GM18498 (cell line): ENCODE results near the gene NBEAL1.
A peak's percentile ranks its signal among the peaks of the same experiment; 100 is the strongest.
"Not testable (repeated sequence)": the region's sequence is repeated elsewhere in the genome, so short reads cannot be mapped to it uniquely, and the experiment has no call there.

Experiments used
- ATAC-seq: cut with Tn5 transposase; IDR thresholded peaks from one replicate; pipeline ENCODE4 v1.9.1; 2021; ENCODE audit warnings: mild to moderate bottlenecking, moderate library complexity; ENCODE audit not compliant: unreplicated experiment

The NBEAL1 gene

DNA sequence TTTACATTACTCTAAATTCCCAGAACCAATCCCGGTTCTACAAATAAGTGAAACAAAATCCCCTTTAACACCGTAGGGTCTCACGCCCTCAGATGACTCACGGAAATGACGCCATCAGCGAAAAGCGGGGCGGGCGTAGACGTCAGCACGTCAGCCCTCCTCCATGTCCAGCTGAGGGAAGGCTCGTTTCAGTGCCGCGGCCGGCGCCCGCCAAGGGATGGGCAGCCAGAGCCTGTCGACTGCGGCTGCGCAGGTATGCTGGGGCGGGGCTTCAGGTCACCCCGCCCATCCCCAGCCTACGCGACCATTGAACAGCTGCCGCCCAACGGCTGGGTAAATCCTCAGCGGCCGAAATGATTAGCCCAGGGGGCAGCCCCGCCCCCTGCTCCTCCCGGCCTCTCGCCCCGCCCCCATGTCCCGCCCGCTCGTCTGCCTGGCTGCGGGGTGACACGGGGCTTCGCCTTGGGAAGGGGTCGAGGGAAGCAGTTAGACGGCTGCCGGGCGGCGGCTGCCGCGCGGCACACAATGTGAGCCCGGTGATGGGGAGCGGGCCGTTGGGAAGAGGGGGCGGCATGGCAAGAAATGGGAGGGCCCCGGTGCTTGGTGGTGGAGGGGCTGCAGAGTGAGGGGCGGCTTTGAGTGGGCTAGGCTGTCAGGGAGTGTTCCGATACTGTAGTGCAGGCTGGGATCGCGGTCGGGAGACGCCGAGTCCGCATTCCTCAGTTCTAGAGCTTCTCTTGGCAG, at the start of gene NBEAL1:
TSS of gene NBEAL1 (plus strand) at position 420 of the 744 bp plus-strand sequence. CDS start 1,510 bp downstream, outside the sequence.
- ATAC-seq, result peak; percentile 97

DNA sequence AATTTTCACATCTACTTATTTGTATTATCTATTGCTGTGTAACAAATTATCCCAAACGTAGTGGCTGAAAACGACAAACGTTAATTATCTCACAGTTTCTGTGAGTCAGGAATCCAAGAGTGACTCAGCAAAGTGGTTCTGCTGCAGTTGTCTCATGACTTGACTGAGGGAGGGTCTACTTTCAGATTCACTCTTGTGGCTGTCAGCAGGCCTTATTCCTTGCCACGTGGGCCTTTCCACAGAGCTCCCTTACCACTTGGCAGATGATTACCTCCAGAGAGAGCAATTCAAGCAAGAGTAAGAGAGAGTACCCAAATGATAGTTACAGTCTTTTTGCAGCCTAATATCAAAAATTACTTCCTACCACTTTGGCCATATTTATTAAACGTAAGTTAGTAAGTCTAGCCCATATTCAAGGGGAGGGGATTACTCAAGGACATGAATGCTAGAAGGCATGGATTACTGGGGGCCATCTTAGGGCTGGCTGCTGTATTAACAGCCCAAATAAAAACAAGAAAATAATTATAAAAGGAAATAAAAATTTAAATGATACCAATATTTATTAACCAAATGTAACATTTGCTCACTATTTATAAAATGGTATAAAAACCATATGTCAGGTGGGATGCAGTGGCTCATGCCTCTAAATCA, 48.7 kb upstream of the NBEAL1 start:
- peak; percentile 69 for ATAC-seq

DNA sequence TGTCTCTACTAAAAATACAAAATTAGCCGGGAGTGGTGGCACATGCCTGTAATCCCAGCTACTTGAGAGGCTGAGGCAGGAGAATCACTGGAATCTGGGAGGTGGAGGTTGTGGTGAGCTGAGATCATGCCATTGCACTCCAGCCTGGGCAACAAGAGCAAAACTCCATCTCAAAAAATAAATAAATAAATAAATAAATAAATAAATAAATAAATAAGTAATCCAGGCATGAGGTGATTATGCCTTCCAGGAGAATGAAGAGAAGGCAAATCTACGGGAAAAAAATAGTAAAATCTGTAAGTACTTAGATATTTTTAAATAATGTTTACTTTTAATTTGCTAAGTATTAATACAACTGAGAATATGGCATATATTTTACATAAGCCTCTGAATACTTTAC, 45.3 kb upstream of the NBEAL1 start:
- ATAC-seq, result not testable (repeated sequence)

DNA sequence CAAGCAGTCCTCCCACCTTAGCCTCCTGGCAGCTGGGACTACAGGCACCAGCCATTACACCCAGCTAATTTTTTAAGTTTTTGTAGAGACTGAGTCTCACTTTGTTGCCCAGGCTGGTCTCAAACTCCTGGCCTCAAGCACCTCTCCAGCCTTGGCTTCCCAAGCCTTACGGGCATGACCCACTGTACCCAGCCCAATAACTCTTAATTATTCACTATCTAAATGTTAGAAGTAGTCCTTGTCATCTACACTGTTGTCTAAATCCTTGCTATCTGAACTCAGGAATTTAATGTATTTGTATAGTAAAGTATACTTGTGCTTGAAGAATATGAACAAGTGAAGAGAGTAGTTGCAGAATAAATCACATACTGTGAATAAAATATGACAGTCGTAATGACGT, 37.9 kb upstream of the NBEAL1 start:
- ATAC-seq, result no peak

DNA sequence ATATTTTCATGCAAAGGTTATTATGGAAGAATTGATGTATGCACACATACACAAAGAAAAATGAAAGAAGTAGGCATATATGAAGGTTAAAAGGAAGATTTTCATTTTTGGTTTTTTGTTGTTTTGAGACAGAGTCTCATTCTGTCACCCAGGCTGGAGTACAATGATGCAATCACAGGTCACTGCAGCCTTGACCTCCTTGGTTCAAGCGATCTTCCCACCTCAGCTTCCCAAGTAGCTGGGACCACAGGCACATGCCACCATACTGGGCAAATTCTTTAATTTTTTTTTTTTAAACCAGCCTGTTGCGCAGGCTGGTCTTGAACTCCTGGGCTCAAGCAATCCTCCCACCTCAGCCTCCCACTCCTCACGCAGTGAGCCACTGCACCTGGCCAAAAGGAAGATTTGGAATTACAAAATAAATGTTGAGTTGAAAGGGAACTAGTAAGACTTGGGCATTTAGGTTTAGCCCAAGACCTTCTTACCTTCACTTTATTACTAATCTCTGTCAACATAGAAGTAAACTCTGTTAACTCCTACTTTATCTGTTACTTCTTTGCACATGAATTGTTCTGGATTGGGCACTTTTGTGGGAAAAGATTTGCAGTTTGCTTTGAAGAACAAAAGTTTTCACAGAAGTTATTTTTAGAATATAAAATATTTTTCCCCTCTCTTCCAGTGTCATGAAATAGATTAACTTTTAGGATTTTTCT, 31.7 kb upstream of the NBEAL1 start:
- ATAC-seq, result no peak

DNA sequence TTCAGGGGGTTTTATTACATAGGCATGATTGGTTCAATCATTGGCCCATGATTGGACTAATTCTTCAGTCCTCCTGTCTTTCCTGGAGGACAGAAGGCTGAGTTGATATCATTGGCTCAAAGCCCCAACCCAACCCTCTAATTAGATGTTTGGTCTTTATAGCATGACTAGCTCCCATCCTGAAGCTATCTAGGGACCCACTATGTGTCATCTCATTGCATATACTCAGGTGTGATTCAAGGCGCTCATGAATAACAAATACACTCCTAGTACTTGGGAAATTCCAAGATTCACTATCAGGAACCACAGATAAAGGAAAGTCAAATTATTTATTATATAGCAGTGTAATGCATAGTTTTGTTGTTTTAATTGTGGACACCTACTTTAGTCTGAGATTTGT, 24.9 kb upstream of the NBEAL1 start:
- ATAC-seq, result no peak

DNA sequence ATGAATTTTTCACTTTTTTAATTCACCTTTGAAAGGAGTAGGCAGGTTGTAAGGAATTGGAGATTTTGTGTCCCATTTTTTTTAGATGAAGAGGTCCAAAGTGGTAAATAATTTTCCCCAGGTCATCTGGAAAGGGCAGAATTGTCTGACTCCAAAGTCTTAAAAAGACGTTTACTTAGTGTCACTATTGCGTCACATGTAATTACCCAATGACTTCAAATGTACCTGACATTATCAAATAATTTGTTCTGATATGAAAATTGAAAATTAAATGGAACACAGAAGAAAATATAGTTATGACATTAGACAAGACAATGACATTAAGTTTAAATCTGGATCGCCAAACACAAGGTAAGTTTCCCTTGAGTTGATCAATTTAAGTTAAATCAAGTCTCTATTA, 24.2 kb upstream of the NBEAL1 start:
- no peak for ATAC-seq

DNA sequence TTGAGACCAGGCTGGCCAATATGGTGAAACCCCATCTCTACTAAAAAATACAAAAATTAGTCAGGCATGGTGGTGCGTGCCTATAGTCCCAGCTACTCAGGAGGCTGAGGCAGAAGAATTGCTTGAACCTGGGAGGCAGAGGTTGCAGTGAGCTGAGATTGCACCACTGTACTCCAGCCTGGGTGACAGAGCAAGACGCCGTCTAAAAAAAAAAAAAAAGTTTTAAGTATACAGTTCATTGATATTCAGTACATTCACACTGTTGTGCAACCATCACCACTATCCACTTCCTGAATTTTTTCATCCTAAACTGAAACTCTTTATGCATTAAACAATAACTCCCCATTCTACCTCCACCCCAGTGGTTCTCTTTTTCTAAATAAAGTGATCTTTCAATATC, 17.6 kb upstream of the NBEAL1 start:
- ATAC-seq, result not testable (repeated sequence)

DNA sequence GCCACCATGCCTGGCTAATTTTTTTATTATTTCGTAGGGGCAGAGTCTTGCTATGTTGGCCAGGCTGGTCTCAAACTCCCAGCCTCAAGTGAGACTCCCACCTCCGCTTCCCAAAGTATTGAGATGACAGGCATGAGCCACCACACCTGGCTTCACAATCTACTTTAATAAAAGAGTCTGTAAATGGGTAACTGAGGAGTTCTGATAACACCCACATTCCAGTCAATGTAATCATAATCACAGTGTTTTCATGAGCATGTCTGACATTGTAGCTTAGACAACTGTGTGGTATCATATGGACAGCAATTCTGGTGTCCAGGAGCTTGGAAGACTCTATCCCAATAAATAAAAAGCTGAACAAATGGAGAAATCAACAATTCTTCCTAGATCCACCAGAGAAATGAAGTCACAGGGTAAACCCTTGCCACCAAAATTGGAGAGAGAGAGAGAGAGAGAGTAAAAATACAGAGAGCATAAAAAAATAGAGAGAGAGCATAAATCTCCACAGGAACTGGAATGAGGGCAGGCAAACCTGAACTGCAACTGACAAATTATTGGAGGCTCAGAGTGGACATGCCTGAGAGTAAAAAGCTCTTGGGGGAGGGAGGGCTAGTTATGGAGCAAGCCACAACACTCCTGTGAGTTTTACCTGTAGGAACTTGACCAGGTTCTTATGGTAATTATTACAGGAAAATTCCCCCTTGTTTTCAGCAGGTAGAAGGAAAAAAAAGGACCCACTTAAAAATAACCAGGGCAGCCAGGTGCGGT, 12.4 kb upstream of the NBEAL1 start:
- no peak for ATAC-seq

DNA sequence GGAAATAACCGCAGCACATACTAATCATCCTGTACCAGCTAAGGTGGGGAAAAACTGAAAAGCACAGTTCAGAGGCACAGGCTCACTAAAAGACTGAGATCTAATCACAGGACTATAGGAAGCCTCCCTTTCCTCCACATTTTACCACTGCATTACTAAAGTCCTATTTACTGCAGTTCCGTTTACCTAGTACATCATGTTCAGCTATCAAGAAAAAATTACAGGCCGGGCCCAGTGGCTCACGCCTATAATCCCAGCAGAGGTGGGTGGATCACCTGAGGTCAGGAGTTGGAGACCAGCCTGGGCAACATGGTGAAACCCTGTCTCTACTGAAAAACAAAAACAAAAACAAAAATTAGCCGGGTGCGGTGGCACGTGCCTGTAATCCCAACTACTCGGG, 11.0 kb upstream of the NBEAL1 start:
- ATAC-seq, result no peak

DNA sequence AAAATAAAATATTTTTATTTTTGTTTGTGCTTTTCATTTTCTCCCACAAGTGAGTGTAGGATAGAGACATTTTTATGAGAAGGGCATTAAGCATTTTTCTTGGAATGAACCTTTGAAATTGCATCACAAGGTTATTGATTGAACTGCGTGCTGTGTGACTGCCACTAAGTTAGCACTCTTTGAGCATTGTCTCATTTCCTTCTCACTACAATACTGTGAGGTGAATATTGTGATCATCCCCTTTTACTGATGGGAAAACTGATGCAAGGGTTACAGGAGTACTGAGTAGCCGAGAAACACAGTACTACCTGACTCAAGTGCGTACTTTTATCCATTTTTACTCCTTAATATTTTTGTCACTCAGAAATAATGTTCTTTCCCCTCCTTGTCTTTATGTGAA, 2.0 kb downstream of the NBEAL1 start:
- ATAC-seq, result no peak

DNA sequence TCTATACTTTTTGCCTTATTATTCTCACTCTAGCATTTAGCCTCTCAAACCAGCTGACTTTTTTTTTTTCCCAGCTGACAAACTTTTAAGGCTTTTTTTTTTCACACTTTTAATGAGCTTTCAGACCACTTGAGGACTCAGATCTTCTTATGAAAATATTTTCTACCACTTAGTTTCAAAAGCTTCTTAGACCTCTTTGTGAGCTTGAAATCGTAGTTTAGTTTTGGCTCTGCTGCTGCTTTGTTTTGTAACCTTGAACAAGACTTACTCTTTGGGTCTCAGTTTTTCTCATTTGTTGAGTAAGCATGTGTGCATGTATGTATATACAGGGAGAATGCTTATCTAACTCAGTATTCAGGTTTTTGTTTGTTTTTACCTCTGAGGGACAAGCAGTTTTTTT, 3.5 kb downstream of the NBEAL1 start:
- no peak for ATAC-seq

DNA sequence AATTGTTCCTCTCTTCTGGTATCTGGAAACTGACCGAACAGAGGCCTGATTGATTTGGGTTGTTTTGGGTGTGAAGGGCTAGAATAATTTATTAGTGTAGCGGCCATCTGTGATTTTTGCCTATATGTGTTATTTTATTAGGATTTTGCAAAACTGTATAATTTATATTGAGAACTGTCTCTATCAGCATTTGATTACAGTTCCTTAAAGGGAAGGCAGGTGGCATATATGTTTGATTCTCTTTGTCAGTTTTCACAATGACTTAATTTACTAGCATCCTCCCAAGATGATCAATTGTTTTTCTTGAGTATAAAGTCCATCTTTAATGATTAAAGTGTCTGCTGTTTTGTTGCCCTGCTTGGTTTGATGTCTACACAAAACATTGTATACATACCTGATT, 4.5 kb downstream of the NBEAL1 start:
- ATAC-seq, result no peak

DNA sequence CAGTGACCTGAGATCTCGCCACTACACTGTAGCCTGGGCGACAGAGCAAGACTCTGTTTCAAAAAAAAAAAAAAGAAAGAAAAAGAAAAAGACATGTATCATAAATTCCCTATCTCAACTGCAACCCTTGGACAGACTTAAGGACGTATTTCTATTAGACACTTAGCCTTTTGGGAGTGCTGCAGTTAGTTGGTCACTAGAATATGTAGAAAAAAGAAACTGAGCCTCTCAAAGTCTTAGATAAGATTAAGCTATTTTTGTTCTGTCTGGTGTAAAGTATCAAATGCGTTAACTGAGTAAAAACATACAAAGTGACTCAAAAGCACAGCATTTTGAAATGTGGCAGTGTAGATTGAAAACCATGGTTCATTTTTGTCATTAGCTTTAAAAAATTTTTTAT, 7.3 kb downstream of the NBEAL1 start:
- no peak for ATAC-seq

DNA sequence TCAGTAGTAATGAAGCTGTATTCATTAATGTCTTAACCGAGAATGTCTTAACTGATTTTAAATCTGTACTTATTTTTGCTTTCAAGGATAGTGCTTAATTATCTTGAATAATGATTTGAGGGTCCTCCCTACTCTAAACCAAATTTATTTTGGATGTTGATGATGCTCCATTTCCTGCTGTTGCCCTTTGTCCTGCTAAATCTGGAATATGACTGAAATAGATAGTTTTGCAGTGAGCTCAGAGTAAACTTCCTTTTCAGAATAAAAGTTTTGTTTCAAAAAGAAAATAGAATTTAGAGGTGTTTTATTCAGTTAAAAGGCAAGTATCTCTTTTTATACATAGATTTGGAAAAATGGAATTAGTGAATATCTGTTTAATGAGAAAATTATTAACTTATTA, 8.1 kb downstream of the NBEAL1 start:
- no peak for ATAC-seq

DNA sequence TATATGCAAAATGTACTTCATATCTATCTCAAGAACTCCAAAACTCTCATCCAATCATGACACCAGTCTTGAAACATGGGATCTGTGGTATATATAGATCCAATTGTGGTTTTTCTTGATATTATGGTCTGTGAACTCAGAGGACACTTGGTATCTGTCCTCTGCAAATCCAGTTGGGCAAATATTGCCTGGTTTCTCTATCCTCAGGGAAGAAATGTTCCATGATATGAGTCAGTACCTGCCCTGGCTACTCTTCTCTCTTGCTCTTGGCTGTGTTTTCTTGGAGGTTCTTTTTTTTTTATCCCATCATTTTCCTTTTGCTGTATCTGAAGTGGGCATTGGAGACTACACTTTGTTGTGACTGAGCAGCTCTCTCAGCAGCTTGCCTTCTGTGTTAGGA, 10.9 kb downstream of the NBEAL1 start:
- ATAC-seq, result no peak

DNA sequence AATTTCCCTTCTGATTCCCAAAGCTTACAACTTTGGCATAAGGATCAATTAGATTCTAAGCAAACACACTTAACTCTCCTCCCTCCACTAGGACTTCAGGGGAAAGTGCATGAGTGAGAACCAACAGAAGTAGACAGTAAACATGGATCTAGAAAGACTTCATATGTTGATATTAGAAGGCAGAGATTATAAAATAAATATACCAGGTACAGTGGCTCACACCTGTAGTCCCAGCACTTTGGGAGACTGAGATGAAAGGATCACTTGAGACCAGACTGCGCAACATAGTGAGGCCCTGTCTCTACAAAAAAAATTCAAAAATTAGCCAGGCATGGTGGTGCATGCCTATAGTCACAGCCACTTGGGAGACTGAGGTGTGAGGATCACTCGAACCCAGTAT, 15.9 kb downstream of the NBEAL1 start:
- no peak for ATAC-seq

DNA sequence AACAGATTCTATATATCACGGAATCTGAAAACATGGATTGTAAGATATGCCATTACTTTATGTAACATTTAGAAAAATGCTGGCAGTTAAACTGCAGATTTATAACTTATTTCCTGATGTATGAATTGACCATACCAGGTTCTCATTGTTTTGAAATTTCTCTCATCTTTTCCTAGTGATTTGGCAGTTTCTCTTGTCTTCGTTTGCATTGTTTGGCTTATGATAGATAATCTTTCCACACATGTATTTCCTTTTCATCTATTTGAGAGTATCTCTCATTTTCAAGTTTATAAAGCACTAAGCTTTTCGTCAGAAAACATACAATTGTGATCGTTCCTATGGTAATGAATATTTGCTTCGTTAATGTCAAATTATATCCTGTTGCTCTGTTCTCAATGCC, 16.3 kb downstream of the NBEAL1 start:
- ATAC-seq, result no peak

DNA sequence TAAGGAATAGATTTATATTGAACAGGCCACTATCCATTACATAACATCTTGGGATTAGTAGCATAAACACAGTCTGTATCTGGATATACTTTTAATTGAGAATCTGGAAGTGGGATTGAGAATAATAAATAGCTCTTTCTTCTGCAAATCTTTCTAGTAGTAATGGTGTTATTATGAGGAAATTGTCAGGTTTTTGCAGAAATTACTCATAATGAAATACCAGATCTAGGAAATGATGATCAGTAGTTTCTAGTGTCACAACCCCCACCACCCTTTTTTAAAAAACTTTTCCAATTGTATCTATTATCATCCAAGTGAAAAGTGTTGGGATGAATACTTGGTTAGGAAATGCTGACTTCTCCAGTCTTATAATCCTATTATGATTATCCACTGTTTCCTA, 18.7 kb downstream of the NBEAL1 start:
- no peak for ATAC-seq

DNA sequence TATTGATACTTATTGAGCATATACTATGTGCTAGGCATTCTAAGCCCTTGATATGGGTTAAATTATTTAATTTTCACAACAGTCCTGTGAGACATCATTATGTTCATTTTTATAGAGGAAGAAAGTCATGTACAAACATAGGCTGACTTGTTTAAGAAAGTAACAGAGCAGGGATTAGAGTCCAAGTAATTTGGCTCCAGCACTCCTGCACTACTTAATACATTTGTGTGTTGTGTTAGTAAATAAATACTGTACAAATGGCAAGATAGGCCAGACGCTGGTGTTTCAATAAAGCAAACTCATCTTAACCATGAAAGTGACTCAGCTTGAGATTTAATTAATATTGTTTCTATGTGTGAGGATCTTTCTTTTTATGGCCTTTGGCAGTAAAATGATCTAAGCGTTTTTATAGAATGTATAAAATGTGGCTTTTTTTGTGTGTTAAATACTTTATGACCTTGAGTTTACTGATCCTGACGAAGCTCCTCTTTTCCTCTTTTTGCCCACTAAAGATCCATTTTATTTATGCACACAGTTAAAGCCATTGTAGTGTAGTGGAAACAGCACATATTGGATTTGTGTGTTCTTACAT, 21.3 kb downstream of the NBEAL1 start:
- ATAC-seq, result no peak

DNA sequence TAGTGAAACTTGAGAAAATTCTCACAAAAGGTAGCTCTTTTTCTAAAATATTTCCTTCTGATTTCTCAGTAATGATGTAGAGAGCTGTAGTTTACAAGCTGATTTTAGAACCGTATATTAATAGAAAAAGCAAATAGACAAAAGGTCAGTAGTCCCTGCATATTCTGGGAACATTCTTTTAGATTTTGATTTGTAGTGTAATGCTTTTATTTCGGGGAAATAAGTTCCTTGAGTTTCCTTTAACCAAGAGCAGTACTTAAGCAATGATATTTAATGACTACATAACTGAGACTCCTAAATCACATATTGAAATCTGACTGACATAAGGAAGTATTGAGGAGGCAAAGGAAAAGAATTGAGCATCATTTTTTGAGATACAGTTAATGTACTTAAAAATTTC, 22.4 kb downstream of the NBEAL1 start:
- no peak for ATAC-seq
